OCI-LY1 (cell line): ENCODE data around the gene NUP93.

Experiments used
- H2AFZ ChIP-seq: fragments of 200-600 bp; sonication (generic), shearing (Covaris generic); 2 replicates; pipeline ENCODE4 v1.6.0; 2014; ENCODE audit warnings: antibody characterized with exemption, mild to moderate bottlenecking, low read length
- H3F3A ChIP-seq: fragments of 200-600 bp; sonication (generic), shearing (Covaris generic); 2 replicates; pipeline ENCODE4 v1.6.0; 2014; ENCODE audit warnings: mild to moderate bottlenecking, antibody characterized with exemption, low read length, moderate library complexity; ENCODE audit not compliant: insufficient read depth
- H3K27ac ChIP-seq: fragments of 200-600 bp; sonication (generic); 2 replicates; pipeline ENCODE4 v1.5.1; 2014; ENCODE audit warnings: low read length, mixed run types, mild to moderate bottlenecking, low read depth; ENCODE audit not compliant: poor library complexity, severe bottlenecking
- H3K27me3 ChIP-seq: fragments of 200-600 bp; sonication (generic); 2 replicates; pipeline ENCODE4 v1.6.0; 2014; ENCODE audit warnings: antibody characterized with exemption, mild to moderate bottlenecking, low read length, moderate library complexity; ENCODE audit not compliant: insufficient read depth
- H3K36me3 ChIP-seq: fragments of 200-600 bp; sonication (generic); 2 replicates; pipeline ENCODE4 v1.6.1; 2014; ENCODE audit warnings: mild to moderate bottlenecking, antibody characterized with exemption, low read length, moderate library complexity, mixed read lengths; ENCODE audit not compliant: insufficient read depth
- H3K4me1 ChIP-seq: fragments of 200-600 bp; sonication (generic); 2 replicates; pipeline ENCODE4 v1.5.1; 2014; ENCODE audit warnings: mild to moderate bottlenecking, low read length, moderate library complexity; ENCODE audit not compliant: insufficient read depth, severe bottlenecking
- H3K4me2 ChIP-seq: fragments of 200-600 bp; sonication (generic), shearing (Covaris generic); 2 replicates; pipeline ENCODE4 v1.6.1; 2014; ENCODE audit warnings: low read length
- H3K4me3 ChIP-seq: fragments of 200-600 bp; sonication (generic); 2 replicates; pipeline ENCODE4 v1.5.1; 2014; ENCODE audit warnings: low read length, low read depth, mild to moderate bottlenecking, mixed read lengths; ENCODE audit not compliant: poor library complexity, severe bottlenecking
- H3K79me2 ChIP-seq: fragments of 200-600 bp; shearing (Covaris generic); 2 replicates; pipeline ENCODE4 v1.6.1; 2016; ENCODE audit warnings: mixed run types, low read length, mixed read lengths; ENCODE audit not compliant: insufficient read depth
- H3K9ac ChIP-seq: fragments of 200-600 bp; sonication (generic), shearing (Covaris generic); 2 replicates; pipeline ENCODE4 v1.6.1; 2014; ENCODE audit warnings: mild to moderate bottlenecking, low read length, mixed read lengths
- H3K9me2 ChIP-seq: fragments of 200-600 bp; sonication (generic), shearing (Covaris generic); 2 replicates; pipeline ENCODE4 v1.6.1; 2014; ENCODE audit warnings: low read depth, mild to moderate bottlenecking, low read length, mixed read lengths
- H3K9me3 ChIP-seq: fragments of 200-600 bp; shearing (Covaris generic); 2 replicates; pipeline ENCODE4 v1.6.1; 2014; ENCODE audit warnings: low read length, mixed read lengths
- H4K20me1 ChIP-seq: fragments of 200-600 bp; sonication (generic), shearing (Covaris generic); 2 replicates; pipeline ENCODE4 v1.6.0; 2016; ENCODE audit warnings: mild to moderate bottlenecking, low read length; ENCODE audit not compliant: insufficient read depth
- EZH2 ChIP-seq: fragments of 200-600 bp; sonication (generic), shearing (Covaris generic); IDR thresholded peaks from 2 replicates; pipeline ENCODE4 v1.8.0; 2017; ENCODE audit warnings: borderline replicate concordance, mixed run types, mild to moderate bottlenecking, antibody characterized with exemption, low read length, moderate library complexity, mixed read lengths
- TF ChIP-seq, protein P1 (sequence below): fragments of 200-600 bp; sonication (generic), shearing (Covaris generic); IDR thresholded peaks from 2 replicates; pipeline ENCODE4 v1.5.1; 2017; ENCODE audit warnings: mild to moderate bottlenecking, antibody characterized with exemption, low read length, moderate library complexity, mixed read lengths

NUP93 gene

GRCh38 chr16:56785317-56785716 lies 55.4 kb downstream of the NUP93 start:
- H3K9me2 ChIP-seq, result no peaks in the 10 kb centered on the region
- no peak overlapping the region for H3K27ac ChIP-seq
- H3K79me2 ChIP-seq, result 0 out of 2 replicates have a peak, but pooled peaks cover 7% of the 10 kb centered on the region
- H3K4me2 ChIP-seq, result no peak overlapping the region
- H3K36me3 ChIP-seq, result no peaks in the 10 kb centered on the region
- H3K4me1 ChIP-seq, result no peaks in the 10 kb centered on the region
- H2AFZ ChIP-seq, result no peak overlapping the region
- no peak overlapping the region for H3K4me3 ChIP-seq
- H3F3A ChIP-seq, result no peaks in the 10 kb centered on the region
- H3K9ac ChIP-seq, result no peak overlapping the region
- H3K9me3 ChIP-seq, result no peaks in the 10 kb centered on the region
- TF ChIP-seq, protein P1, sequence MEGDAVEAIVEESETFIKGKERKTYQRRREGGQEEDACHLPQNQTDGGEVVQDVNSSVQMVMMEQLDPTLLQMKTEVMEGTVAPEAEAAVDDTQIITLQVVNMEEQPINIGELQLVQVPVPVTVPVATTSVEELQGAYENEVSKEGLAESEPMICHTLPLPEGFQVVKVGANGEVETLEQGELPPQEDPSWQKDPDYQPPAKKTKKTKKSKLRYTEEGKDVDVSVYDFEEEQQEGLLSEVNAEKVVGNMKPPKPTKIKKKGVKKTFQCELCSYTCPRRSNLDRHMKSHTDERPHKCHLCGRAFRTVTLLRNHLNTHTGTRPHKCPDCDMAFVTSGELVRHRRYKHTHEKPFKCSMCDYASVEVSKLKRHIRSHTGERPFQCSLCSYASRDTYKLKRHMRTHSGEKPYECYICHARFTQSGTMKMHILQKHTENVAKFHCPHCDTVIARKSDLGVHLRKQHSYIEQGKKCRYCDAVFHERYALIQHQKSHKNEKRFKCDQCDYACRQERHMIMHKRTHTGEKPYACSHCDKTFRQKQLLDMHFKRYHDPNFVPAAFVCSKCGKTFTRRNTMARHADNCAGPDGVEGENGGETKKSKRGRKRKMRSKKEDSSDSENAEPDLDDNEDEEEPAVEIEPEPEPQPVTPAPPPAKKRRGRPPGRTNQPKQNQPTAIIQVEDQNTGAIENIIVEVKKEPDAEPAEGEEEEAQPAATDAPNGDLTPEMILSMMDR, result no peak
- TF ChIP-seq EZH2, result no peak
- no peaks in the 10 kb centered on the region for H3K27me3 ChIP-seq
- H4K20me1 ChIP-seq, result no peaks in the 10 kb centered on the region

DNA sequence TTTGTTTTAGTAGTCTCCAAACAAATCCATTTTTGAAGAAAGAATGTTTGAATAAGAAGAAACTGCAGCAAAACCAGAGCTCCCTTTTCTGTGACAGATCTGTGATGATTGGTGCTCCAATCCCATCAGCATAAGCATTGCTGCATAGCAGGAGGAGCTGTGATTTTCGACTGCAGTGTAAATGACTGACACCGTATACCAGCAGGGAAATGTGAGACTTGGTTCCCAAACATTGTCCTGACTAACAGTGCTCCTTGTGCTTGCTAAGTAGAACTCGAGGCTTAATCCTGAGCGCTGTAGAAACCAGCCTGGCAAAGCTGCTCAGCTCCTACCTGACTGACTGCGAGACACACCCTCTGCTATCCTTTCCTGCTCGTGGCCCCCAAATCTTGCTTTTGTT lies 57.2 kb downstream of the NUP93 start:
- Histone ChIP-seq H3K4me2 (no peak overlapping the region), H3K9me3 (no peaks in the 10 kb centered on the region), H3K79me2 (0 out of 2 replicates have a peak, but pooled peaks cover 7% of the 10 kb centered on the region), H3K27ac (no peak overlapping the region), H3F3A (no peaks in the 10 kb centered on the region), H3K27me3 (no peaks in the 10 kb centered on the region), H3K4me3 (no peak overlapping the region), H3K36me3 (no peaks in the 10 kb centered on the region), H3K9ac (no peak overlapping the region), H2AFZ (no peak overlapping the region), H4K20me1 (no peaks in the 10 kb centered on the region), H3K4me1 (no peaks in the 10 kb centered on the region), H3K9me2 (no peaks in the 10 kb centered on the region)
- TF ChIP-seq EZH2, result no peak
- TF ChIP-seq, protein P1, result no peak

GRCh38 chr16:56788435-56788834 lies 58.5 kb downstream of the NUP93 start:
- Histone ChIP-seq H3K36me3 (no peaks in the 10 kb centered on the region), H3K79me2 (0 out of 2 replicates have a peak, but pooled peaks cover under 1% of the 10 kb centered on the region), H3K27me3 (no peaks in the 10 kb centered on the region), H3K9me2 (no peaks in the 10 kb centered on the region), H2AFZ (no peak overlapping the region), H3F3A (no peaks in the 10 kb centered on the region), H3K4me3 (no peak overlapping the region), H3K9ac (no peak overlapping the region), H3K4me1 (no peaks in the 10 kb centered on the region), H3K4me2 (no peak overlapping the region), H3K9me3 (no peaks in the 10 kb centered on the region), H4K20me1 (no peaks in the 10 kb centered on the region), H3K27ac (no peak overlapping the region)
- TF ChIP-seq, protein P1, result no peak
- no peak for TF ChIP-seq EZH2
